HUES64 (cell line): ENCODE measurements around the gene CEMIP.

Experiments
- H3K27ac ChIP-seq: 2 replicates; pipeline ENCODE4 v1.7.0; 2013; ENCODE audit warnings: low read depth, low read length, inconsistent platforms
- H3K27me3 ChIP-seq: 2 replicates; pipeline ENCODE4 v1.6.1; 2013; ENCODE audit warnings: mild to moderate bottlenecking, low read length; ENCODE audit not compliant: insufficient read depth
- H3K36me3 ChIP-seq: 2 replicates; pipeline ENCODE4 v1.6.1; 2013; ENCODE audit warnings: mild to moderate bottlenecking, low read length; ENCODE audit not compliant: insufficient read depth
- H3K4me1 ChIP-seq: 2 replicates; pipeline ENCODE4 v1.6.1; 2013; ENCODE audit warnings: mild to moderate bottlenecking, low read length, moderate library complexity; ENCODE audit not compliant: insufficient read depth
- H3K4me3 ChIP-seq: 2 replicates; pipeline ENCODE4 v1.5.1; 2013; ENCODE audit warnings: mild to moderate bottlenecking, low read length, moderate library complexity
- H3K9ac ChIP-seq: 2 replicates; pipeline ENCODE4 v1.6.1; 2013; ENCODE audit warnings: mild to moderate bottlenecking, low read depth, low read length
- H3K9me3 ChIP-seq: 2 replicates; pipeline ENCODE4 v1.6.1; 2013; ENCODE audit warnings: low read depth, low read length; ENCODE audit not compliant: insufficient read depth
- WGBS: fragments of 150-250, 120-280 bp; methylation state at CpG from one replicate; pipeline ENCODE4 v1.1.7; 2013; ENCODE audit warnings: missing lambda C conversion rate; 5-methylcytosine and 5-hydroxymethylcytosine counted together

CEMIP gene

GRCh38 chr15:80916056-80916455, 136.9 kb downstream of the CEMIP start:
- no peaks in the 10 kb centered on the region for H3K9me3 ChIP-seq
- no peak overlapping the region for H3K27ac ChIP-seq
- H3K4me3 ChIP-seq = no peak overlapping the region
- peaks cover 14% of the 10 kb centered on the region for H3K4me1 ChIP-seq
- no peaks in the 10 kb centered on the region for H3K36me3 ChIP-seq
- H3K27me3 ChIP-seq = no peaks in the 10 kb centered on the region
- no peak overlapping the region for H3K9ac ChIP-seq
- 68% methylated on average over 7 of the region's 7 CpGs for WGBS

- 85% methylated on average over 5 of the region's 5 CpGs for WGBS
- Histone ChIP-seq H3K9me3 (no peaks in the 10 kb centered on the region), H3K36me3 (no peaks in the 10 kb centered on the region), H3K27me3 (no peaks in the 10 kb centered on the region), H3K9ac (no peak overlapping the region), H3K27ac (no peak overlapping the region), H3K4me1 (peaks cover 14% of the 10 kb centered on the region), H3K4me3 (no peak overlapping the region)
Observed at GRCh38 chr15:80918196-80918783, 139.1 kb downstream of the CEMIP start.

GRCh38 chr15:80920271-80920699, 141.1 kb downstream of the CEMIP start:
- WGBS = 94% methylated on average over 5 of the region's 5 CpGs
- H3K9me3 ChIP-seq = no peaks in the 10 kb centered on the region
- no peaks in the 10 kb centered on the region for H3K36me3 ChIP-seq
- no peak overlapping the region for H3K9ac ChIP-seq
- H3K27me3 ChIP-seq = no peaks in the 10 kb centered on the region
- no peak overlapping the region for H3K4me3 ChIP-seq
- H3K27ac ChIP-seq = no peak overlapping the region
- peaks cover 11% of the 10 kb centered on the region for H3K4me1 ChIP-seq

- Histone ChIP-seq H3K4me1 (no peaks in the 10 kb centered on the region), H3K9me3 (no peaks in the 10 kb centered on the region), H3K27ac (no peak overlapping the region), H3K36me3 (no peaks in the 10 kb centered on the region), H3K27me3 (no peaks in the 10 kb centered on the region), H3K4me3 (no peak overlapping the region), H3K9ac (no peak overlapping the region)
- WGBS = 93% methylated on average over 20 of the region's 20 CpGs
Observed at GRCh38 chr15:80921736-80922410, 142.7 kb downstream of the CEMIP start.

- no peak overlapping the region for H3K27ac ChIP-seq
- H3K4me3 ChIP-seq = no peak overlapping the region
- no peak overlapping the region for H3K9ac ChIP-seq
- no peaks in the 10 kb centered on the region for H3K36me3 ChIP-seq
- H3K9me3 ChIP-seq = no peaks in the 10 kb centered on the region
- H3K27me3 ChIP-seq = no peaks in the 10 kb centered on the region
- 93% methylated on average over 6 of the region's 6 CpGs for WGBS
- no peaks in the 10 kb centered on the region for H3K4me1 ChIP-seq
Observed at GRCh38 chr15:80923668-80924067, 144.5 kb downstream of the CEMIP start.

GRCh38 chr15:80924278-80924677, 145.1 kb downstream of the CEMIP start:
- no peaks in the 10 kb centered on the region for H3K9me3 ChIP-seq
- no peaks in the 10 kb centered on the region for H3K36me3 ChIP-seq
- H3K27me3 ChIP-seq = no peaks in the 10 kb centered on the region
- no peak overlapping the region for H3K27ac ChIP-seq
- H3K4me3 ChIP-seq = no peak overlapping the region
- 93% methylated on average over 4 of the region's 4 CpGs for WGBS
- H3K9ac ChIP-seq = no peak overlapping the region
- H3K4me1 ChIP-seq = no peaks in the 10 kb centered on the region

GRCh38 chr15:80925597-80926059, 146.5 kb downstream of the CEMIP start:
- Histone ChIP-seq H3K27ac (no peak overlapping the region), H3K36me3 (no peaks in the 10 kb centered on the region), H3K4me1 (no peaks in the 10 kb centered on the region), H3K9me3 (no peaks in the 10 kb centered on the region), H3K4me3 (no peak overlapping the region), H3K27me3 (no peaks in the 10 kb centered on the region), H3K9ac (no peak overlapping the region)
- WGBS = 95% methylated on average over 17 of the region's 17 CpGs

- Histone ChIP-seq H3K9ac (no peak overlapping the region), H3K4me3 (no peak overlapping the region), H3K27ac (no peak overlapping the region), H3K4me1 (no peaks in the 10 kb centered on the region), H3K27me3 (no peaks in the 10 kb centered on the region), H3K36me3 (no peaks in the 10 kb centered on the region), H3K9me3 (no peaks in the 10 kb centered on the region)
- WGBS = 90% methylated on average over 3 of the region's 3 CpGs
Observed at GRCh38 chr15:80926126-80926525, 147.0 kb downstream of the CEMIP start.

GRCh38 chr15:80929225-80929624, 150.1 kb downstream of the CEMIP start:
- no peak overlapping the region for H3K4me3 ChIP-seq
- H3K27me3 ChIP-seq = no peaks in the 10 kb centered on the region
- H3K36me3 ChIP-seq = no peaks in the 10 kb centered on the region
- no peaks in the 10 kb centered on the region for H3K9me3 ChIP-seq
- H3K9ac ChIP-seq = no peak overlapping the region
- H3K4me1 ChIP-seq = no peaks in the 10 kb centered on the region
- 92% methylated on average over 4 of the region's 4 CpGs for whole genome bisulfite sequencing
- H3K27ac ChIP-seq = no peak overlapping the region

- Histone ChIP-seq H3K9me3 (no peaks in the 10 kb centered on the region), H3K9ac (no peak overlapping the region), H3K36me3 (no peaks in the 10 kb centered on the region), H3K4me3 (no peak overlapping the region), H3K4me1 (peaks cover 3% of the 10 kb centered on the region; the same call in 1 of the 2 replicates), H3K27ac (no peak overlapping the region), H3K27me3 (no peaks in the 10 kb centered on the region)
- 89% methylated on average over 4 of the region's 4 CpGs for WGBS
Observed at GRCh38 chr15:80929689-80930088, 150.5 kb downstream of the CEMIP start.

- Histone ChIP-seq H3K4me3 (no peak overlapping the region), H3K4me1 (peaks cover 9% of the 10 kb centered on the region), H3K9me3 (no peaks in the 10 kb centered on the region), H3K36me3 (no peaks in the 10 kb centered on the region), H3K9ac (no peak overlapping the region), H3K27me3 (no peaks in the 10 kb centered on the region), H3K27ac (no peak overlapping the region)
- WGBS = no CpG with 5 or more reads among the region's 2 CpGs
Observed at GRCh38 chr15:80931191-80931590, 152.0 kb downstream of the CEMIP start.
